Stimulated activated CD4-positive, alpha-beta T cell treated with anti-CD3 and anti-CD28 coated beads, Interleukin-2, amount 100 ng/mL, for 48 hours (primary cell): Measurements from ENCODE around the gene SQOR.

Experiments used
- DNase-seq, 2 donors: peaks; one replicate each; pipeline ENCODE4 v3.0.0-alpha.2; 2020

Gene SQOR

DNA sequence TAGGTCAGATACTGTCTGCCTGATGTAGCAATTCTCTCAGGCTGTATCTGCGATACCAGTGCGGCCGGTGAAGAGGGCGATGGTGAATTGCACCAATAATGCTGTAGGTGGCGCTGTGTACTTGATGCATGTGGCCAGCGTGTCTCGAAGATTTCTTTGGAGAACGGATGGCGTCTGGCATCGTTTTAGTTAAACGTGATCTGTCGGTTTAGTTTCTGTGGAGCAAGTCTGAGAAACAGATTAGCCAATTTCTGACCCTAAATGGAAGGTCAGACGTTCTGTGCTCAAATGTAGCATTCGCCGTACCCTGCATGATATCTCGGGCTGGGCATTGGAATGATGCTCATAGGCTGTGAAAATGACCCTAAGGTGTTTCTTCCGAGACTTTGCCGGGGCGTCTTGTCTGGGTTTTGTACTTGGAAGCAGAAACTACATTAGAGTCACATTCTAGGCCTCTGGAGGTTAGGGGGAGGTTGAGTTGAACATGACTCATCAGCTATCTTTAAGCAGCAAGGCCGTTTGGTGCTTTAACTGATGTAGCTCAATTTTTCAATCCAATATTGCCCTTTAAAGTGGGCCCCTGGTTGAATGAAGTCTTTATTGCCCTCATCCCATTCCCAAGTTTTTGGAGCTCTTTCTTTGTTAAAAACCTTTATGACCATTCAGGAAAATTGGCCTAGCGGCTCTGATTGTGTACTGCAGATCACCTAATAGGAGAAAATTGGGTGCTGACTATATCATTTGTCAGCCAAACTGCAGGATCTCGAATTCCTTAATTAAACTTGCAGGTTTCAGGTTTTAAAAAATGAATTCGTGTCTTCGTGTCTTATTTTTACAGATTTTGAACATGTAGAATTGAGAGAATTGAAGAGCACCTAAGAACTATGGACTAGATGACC, 80.0 kb downstream of the SQOR start:
- DNase-seq: peak; percentile 49 to 51

DNA sequence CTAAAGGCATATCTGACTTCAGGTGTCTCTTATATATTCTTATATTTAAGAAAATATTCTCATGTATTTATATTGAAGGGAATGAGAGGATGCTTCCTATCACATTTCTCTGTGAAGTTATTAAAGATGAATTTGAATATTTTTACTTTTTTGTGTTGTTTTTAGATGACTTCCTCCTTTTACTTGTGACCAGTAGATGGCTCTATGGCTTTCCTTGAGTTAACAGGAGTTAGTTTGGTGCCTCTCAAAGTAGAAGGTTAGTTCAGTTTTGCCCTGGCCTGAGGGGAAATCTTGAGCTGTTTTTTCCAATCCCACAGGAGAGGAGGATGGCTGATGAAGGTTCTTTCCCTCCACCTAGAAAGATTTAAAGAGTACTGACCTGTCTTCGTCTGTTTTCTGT, 80.7 kb downstream of the SQOR start:
- DNase-seq: no peak

DNA sequence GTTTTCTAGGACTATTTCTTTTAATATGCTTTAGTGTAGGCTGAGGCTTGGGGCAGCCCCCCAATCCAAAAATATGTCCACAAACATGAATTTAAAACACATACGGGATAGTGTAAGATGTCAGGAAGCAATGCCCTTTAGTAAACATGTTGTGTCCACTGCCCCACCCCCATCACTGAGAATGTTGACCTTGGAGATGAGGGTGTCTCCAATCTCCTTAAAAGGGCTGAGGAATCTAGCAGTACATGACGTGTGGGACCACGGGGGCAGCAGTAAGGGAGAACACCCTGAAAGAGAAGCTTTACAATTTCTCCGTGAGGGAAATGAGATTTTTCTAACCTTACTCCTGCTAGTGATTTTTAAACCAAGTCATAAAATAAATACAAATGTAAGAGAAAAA, 84.7 kb downstream of the SQOR start:
- no peak for DNase-seq

DNA sequence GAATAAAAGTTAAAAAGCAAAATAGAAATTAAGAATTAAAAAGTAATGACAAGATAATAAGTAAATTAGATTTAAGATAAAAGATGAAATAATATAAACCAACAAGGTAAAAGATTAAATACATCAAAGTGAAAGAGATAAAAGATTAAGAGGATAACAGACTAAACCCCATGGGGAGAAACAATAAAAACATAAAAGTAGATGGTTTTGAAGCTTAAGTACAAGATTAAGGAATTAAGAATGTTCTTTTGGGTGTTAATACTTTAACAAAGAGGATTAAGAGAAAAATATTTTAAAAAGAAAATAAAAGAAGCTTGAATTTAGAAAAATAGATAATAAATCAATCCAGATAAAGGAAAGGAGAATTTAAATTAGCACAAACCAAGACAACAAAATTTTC, 85.4 kb downstream of the SQOR start:
- DNase-seq: no peak

DNA sequence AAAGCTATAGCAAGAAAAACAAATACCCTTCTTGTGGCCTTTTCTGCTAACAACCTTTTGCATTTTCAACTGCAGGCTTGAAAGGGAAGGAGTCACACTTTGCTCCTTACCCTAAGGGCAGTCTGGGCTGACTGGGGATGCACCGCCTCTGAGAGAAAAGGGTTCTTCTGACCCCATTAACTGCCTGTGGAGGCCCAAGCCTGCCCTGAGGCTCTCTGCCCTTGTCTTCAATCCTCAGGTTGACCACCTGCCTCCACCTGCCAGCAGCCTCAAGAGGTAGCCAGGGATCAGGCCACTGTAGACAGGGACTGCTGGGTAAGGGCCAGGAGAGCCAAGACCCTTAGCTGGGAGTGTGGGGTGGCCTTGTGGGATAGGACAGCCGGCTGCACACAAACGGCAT, 93.8 kb downstream of the SQOR start:
- no peak for DNase-seq

DNA sequence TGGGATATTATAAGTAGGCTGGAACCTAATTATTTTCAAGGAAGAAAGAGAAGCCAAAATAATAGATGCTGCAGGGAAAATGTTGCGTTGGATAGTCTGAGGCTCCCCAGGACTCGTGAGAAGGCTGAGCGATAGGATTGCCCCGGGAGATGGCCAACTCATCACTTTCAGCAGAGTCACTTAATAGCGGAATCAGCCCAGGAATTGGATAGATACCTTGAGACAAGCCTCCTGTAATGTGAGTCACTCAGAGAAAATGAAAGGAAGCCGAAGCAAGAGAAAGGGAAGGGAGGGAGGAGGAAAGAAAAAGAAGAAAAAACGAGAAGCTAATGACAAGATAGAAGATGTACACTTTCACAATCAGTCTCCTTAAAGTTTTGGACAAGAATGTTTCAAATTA, 94.3 kb downstream of the SQOR start:
- no peak for DNase-seq

DNA sequence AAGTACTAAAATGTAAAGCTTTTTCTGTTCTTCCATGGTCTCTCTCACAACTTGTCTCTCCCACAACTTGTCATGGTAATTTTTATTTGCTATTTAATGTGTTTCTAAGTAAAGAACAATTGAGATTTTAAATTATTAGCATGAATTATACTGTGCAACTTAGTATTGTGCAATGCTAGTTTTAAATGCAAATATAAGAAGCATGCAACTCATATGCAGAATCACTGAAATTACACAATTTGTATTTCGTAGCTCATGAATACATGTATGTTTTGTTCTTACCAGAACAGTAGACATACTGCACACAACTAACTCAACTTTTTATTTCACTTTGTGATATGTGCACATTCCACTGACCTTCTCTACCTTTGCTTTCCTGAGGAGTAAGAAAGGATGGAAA, 96.5 kb downstream of the SQOR start:
- DNase-seq: no peak

DNA sequence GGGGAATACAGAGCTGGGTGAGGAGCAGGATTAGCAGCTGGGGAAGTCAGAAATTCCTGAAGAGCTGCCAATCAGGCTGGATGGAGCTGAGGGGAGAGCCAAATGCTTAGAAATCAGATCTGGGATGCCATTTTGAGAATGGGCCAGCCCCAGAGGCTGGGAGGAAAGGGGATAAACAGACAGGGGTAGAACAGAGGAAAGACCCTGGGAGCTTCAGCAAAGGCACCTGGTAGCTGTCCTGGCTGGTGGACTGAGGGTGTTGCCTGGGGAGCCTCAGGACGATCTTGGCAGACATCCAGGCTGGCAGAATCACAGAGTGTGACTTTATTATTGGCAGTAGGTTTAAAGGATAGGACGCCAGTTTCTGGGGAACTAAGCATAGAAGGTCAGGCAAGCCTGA, 97.8 kb downstream of the SQOR start:
- DNase-seq: no peak

DNA sequence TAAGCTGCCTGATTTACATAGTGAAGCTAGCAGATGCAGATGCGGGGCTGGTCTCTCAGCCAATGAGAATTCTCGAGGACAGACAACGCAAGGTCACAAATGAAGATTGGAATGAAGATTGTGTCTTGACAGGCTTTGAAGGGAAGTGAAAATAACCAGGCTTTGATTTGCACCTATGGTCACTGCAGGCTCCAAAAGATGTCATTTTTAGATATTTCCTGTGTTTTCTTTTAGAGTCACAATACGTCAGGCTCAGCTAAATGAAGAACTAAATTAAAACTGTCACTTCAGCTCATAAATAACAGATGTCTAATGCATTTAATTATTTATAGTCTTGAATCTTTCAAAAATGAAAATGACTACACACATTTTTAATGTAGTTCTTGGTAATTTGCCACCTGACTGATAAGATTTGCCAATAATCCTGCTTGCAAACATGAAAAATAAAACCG, 99.5 kb downstream of the SQOR start:
- DNase-seq: no peak
